AG10803 (cell line): ENCODE results near the gene TRPM5.

Source experiments
- DNase-seq: peaks from one replicate; pipeline ENCODE4 v3.0.0; 2010; ENCODE audit warnings: low read depth
- H3K4me3 ChIP-seq: 2 replicates; pipeline ENCODE4 v1.5.1; 2011; ENCODE audit warnings: mild to moderate bottlenecking, low read length, control low read depth
- TF ChIP-seq, protein P1 (sequence below): conservative IDR thresholded peaks from 2 replicates; pipeline ENCODE4 v1.5.1; 2011; ENCODE audit warnings: mild to moderate bottlenecking, low read length, control low read depth, inconsistent platforms

The TRPM5 gene

DNA sequence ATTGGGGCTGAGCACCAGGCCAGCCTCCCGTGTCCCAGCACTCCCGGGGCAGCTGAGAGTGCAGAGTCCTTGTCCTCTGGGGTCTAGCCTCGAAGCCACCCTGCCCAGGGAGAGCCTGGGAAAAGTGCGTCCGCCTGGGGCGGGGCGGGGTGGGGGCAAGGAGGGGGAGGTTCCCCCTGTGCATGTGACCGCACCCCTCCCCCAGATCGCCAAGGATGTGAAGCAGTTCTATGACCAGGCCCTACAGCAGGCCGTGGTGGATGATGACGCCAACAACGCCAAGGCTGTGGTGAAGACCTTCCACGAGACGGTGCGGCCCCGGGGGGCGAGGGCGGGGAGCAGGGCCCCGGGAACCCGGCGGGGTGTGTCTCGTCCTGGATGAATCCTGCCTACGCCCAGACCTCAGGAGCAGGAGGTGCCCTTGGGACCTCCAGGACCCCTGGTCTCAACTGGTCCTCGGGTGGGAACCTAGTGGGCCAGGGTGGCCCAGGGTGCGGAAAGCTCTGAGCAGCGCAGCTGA is 49.0 kb downstream of the TRPM5 start:
- TF ChIP-seq, protein P1, sequence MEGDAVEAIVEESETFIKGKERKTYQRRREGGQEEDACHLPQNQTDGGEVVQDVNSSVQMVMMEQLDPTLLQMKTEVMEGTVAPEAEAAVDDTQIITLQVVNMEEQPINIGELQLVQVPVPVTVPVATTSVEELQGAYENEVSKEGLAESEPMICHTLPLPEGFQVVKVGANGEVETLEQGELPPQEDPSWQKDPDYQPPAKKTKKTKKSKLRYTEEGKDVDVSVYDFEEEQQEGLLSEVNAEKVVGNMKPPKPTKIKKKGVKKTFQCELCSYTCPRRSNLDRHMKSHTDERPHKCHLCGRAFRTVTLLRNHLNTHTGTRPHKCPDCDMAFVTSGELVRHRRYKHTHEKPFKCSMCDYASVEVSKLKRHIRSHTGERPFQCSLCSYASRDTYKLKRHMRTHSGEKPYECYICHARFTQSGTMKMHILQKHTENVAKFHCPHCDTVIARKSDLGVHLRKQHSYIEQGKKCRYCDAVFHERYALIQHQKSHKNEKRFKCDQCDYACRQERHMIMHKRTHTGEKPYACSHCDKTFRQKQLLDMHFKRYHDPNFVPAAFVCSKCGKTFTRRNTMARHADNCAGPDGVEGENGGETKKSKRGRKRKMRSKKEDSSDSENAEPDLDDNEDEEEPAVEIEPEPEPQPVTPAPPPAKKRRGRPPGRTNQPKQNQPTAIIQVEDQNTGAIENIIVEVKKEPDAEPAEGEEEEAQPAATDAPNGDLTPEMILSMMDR, result no peak
- DNase-seq, result no peak
- no peak overlapping the region for H3K4me3 ChIP-seq

DNA sequence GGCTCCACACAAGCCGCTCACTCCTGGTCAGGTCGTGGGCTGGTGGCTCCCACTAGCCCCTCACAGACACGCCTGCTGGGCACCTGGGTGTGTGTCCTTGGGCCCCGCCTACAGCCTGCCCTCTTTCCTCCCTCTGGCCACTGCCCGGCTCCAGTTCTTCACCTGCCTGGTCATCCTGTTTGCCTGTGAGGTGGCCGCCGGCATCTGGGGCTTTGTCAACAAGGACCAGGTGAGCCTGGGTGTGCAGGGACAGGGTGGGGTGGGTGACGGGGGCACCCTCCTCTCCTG is 49.6 kb downstream of the TRPM5 start:
- TF ChIP-seq, protein P1, result no peak

More for the DNA sequence above, 49.6 kb downstream of the TRPM5 start:
- no peak overlapping the region for H3K4me3 ChIP-seq
- DNase-seq, result no peak
